Measurements from ENCODE around the gene CD7.
A peak's percentile ranks its signal among the peaks of the same experiment; 100 is the strongest.
"Not testable (repeated sequence)": the region's sequence is repeated elsewhere in the genome, so short reads cannot be mapped to it uniquely, and the experiment has no call there.

Gene CD7

DNA sequence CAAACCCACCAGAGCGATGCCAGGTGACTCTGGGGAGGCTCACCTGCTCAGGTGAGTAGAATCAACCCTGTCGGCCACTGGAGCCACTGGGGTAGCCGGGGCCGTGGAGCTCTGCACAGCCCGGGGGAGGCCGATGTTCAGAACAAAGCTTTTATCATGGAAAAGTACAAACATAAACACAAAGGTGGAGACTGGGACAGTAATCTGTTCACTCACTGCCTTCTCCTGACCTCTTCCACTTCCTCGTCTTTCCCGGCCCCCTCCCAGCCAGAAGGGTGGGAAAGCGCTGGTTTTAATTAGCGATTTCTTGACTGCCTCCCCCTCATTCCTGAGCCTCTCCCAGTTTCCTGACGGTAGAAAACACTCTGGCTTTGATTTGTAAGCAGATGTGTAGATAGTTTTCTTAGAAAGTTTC lies 31.9 kb upstream of the CD7 start:
- Histone ChIP-seq H3K36me3 (ENCODE audit: insufficient read depth, low read length) (no peaks in the 10 kb centered on the region), H3K4me3 (peak overlapping the region; percentile 43), H3K9ac (ENCODE audit: insufficient read length) (peak overlapping the region; percentile 24), H3K9me3 (ENCODE audit: low read depth, low read length) (no peaks in the 10 kb centered on the region), H3K27ac (peak overlapping the region; percentile 43)
- TF ChIP-seq EZH2 (IDR thresholded peaks at IDR 0.05) (no peak), POLR2AphosphoS5 (IDR thresholded peaks at IDR 0.05; ENCODE audit: borderline replicate concordance, low read depth, low read length) (no peak), FOXP2 (optimal IDR thresholded peaks at IDR 0.05; ENCODE audit: control extremely low read depth, extremely low read length, insufficient read depth) (no peak)
- DNase-seq (ENCODE audit: low read depth, low spot score), result no peak

DNA sequence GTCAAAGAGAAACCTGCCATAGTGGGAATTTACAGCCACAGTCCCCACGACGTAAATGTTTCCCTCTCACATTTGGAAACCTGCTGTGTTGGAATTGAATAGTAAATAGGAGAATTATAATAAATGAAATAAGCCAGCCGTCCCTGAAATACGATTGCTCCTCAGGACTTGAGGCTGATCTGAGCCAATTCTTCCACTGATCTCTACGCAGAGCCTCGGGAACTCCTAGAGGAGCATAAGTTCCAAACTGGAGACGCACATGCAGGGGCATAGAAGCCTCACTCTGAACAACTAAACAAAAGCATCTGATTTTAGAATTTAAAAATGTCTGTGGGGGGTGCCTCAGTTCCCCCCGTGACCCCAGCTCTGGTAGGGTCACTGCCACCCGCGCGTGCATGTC lies 31.5 kb upstream of the CD7 start:
- TF ChIP-seq FOXP2 (optimal IDR thresholded peaks at IDR 0.05; ENCODE audit: control extremely low read depth, extremely low read length, insufficient read depth) (no peak), POLR2AphosphoS5 (IDR thresholded peaks at IDR 0.05; ENCODE audit: borderline replicate concordance, low read depth, low read length) (no peak), EZH2 (IDR thresholded peaks at IDR 0.05) (no peak)

GRCh38 chr17:82348434-82348833 lies 31.0 kb upstream of the CD7 start:
- Histone ChIP-seq H3K4me3 (no peak overlapping the region), H3K9me3 (ENCODE audit: low read depth, low read length) (no peaks in the 10 kb centered on the region), H3K27ac (no peak overlapping the region), H3K9ac (ENCODE audit: insufficient read length) (no peak overlapping the region), H3K36me3 (ENCODE audit: insufficient read depth, low read length) (no peaks in the 10 kb centered on the region)
- no peak for DNase-seq (ENCODE audit: low read depth, low spot score)
- TF ChIP-seq EZH2 (IDR thresholded peaks at IDR 0.05) (no peak), POLR2AphosphoS5 (IDR thresholded peaks at IDR 0.05; ENCODE audit: borderline replicate concordance, low read depth, low read length) (no peak), FOXP2 (optimal IDR thresholded peaks at IDR 0.05; ENCODE audit: control extremely low read depth, extremely low read length, insufficient read depth) (no peak)

More for the DNA sequence above, 31.5 kb upstream of the CD7 start:
- no peak overlapping the region for H3K27ac ChIP-seq
- no peak for DNase-seq (ENCODE audit: low read depth, low spot score)
- no peaks in the 10 kb centered on the region for H3K9me3 ChIP-seq (ENCODE audit: low read depth, low read length)
- no peak overlapping the region for H3K9ac ChIP-seq (ENCODE audit: insufficient read length)
- H3K4me3 ChIP-seq, result peak overlapping the region; percentile 43
- H3K36me3 ChIP-seq (ENCODE audit: insufficient read depth, low read length), result no peaks in the 10 kb centered on the region

GRCh38 chr17:82347994-82348393 lies 30.6 kb upstream of the CD7 start:
- not testable (repeated sequence) for H3K27ac ChIP-seq; H3K9ac ChIP-seq (ENCODE audit: insufficient read length); H3K9me3 ChIP-seq (ENCODE audit: low read depth, low read length); H3K4me3 ChIP-seq; DNase-seq (ENCODE audit: low read depth, low spot score); H3K36me3 ChIP-seq (ENCODE audit: insufficient read depth, low read length)

- no peak for DNase-seq (ENCODE audit: low read depth, low spot score)
- H3K4me3 ChIP-seq, result no peak overlapping the region
- no peak overlapping the region for H3K27ac ChIP-seq
- no peak overlapping the region for H3K9ac ChIP-seq (ENCODE audit: insufficient read length)
- H3K36me3 ChIP-seq (ENCODE audit: insufficient read depth, low read length), result no peaks in the 10 kb centered on the region
- H3K9me3 ChIP-seq (ENCODE audit: low read depth, low read length), result no peaks in the 10 kb centered on the region
- TF ChIP-seq FOXP2 (optimal IDR thresholded peaks at IDR 0.05; ENCODE audit: control extremely low read depth, extremely low read length, insufficient read depth) (no peak), POLR2AphosphoS5 (IDR thresholded peaks at IDR 0.05; ENCODE audit: borderline replicate concordance, low read depth, low read length) (no peak), EZH2 (IDR thresholded peaks at IDR 0.05) (no peak)
These were observed 29.2 kb upstream of the CD7 start for GRCh38 chr17:82346342-82347300.

DNA sequence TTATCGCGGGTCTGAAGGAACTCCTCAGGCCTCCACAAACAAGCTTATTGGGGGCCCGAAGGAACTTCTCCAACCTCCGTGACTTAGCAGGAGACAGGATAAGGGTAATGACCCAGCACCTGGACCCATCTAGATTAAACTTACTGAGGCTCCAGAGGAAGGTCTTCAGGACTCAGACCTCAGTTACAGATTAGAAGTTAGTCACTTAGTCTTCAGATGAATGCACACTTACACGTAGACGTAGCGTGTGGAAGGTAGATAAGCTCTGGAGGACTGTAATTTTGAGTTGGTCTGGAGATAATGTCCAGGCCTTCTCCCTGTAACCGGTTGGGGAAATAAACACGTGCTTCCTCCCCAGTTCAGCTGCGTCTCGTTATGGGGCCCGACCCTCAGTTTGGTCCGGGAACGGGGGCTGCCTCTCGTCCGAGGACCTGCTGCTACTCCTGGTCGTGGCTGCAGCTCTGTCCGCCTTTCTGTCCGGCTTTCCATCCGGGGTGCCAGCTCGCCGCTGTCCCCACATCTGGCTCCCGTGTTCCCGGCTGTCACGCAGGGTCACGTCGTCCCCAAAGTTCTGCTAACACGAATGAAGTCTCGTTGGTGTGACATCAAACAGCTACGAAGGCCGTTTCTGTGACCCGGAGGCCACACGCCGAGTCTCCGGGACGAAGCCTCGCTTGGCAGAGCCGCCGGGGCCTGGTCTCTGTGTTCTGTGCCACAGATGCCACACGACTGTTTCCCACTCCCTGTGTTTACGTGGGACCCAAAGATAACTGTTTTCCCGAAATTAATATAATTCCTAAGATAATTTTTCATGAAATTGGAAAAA lies 28.0 kb upstream of the CD7 start:
- no peaks in the 10 kb centered on the region for H3K9me3 ChIP-seq (ENCODE audit: low read depth, low read length)
- TF ChIP-seq EZH2 (IDR thresholded peaks at IDR 0.05) (no peak), FOXP2 (optimal IDR thresholded peaks at IDR 0.05; ENCODE audit: control extremely low read depth, extremely low read length, insufficient read depth) (no peak), POLR2AphosphoS5 (IDR thresholded peaks at IDR 0.05; ENCODE audit: borderline replicate concordance, low read depth, low read length) (no peak)
- no peak overlapping the region for H3K9ac ChIP-seq (ENCODE audit: insufficient read length)
- no peak overlapping the region for H3K4me3 ChIP-seq
- H3K27ac ChIP-seq, result 0 out of 2 replicates have a peak overlapping the region, but pooled peaks have one; percentile 16
- no peaks in the 10 kb centered on the region for H3K36me3 ChIP-seq (ENCODE audit: insufficient read depth, low read length)
- DNase-seq (ENCODE audit: low read depth, low spot score), result no peak

DNA sequence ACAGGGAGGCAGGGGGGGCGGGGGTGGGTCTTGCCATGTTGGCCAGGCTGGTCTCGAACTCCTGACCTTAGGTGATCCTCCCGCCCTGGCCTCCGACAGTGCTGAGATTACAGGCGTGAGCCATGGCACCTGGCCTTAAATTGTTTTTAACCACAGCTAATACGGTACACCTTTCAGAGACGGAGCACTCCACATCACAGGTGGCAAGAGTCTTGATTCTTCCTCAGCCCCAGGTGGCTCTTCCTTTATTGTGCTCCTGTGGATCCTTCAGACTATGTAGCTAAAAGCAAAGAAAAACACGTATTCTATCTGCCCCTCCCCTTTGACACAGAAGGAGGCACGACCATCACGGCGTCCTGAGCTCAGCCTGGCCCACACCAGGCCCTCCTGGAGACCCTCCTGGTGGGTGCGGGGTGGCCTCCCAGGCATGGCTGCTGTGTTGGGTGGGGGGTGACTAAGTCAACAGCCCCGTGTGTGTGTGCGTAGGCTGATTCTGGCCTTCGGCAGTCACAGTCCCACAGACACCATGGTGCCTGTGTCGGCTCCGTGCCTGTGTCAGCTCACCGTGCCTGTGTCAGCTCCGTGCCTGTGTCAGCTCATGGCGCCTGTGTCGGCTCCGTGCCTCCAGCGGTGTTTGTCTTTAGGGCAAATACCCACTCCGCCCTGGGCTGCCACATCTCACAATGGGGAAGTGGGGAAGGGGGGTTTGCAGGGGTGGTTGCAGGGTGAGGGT lies 26.9 kb upstream of the CD7 start:
- H3K27ac ChIP-seq, result no peak overlapping the region
- H3K9ac ChIP-seq (ENCODE audit: insufficient read length), result no peak overlapping the region
- H3K4me3 ChIP-seq, result no peak overlapping the region
- H3K36me3 ChIP-seq (ENCODE audit: insufficient read depth, low read length), result no peaks in the 10 kb centered on the region
- no peak for DNase-seq (ENCODE audit: low read depth, low spot score)
- no peaks in the 10 kb centered on the region for H3K9me3 ChIP-seq (ENCODE audit: low read depth, low read length)
- TF ChIP-seq POLR2AphosphoS5 (IDR thresholded peaks at IDR 0.05; ENCODE audit: borderline replicate concordance, low read depth, low read length) (no peak), EZH2 (IDR thresholded peaks at IDR 0.05) (no peak), FOXP2 (optimal IDR thresholded peaks at IDR 0.05; ENCODE audit: control extremely low read depth, extremely low read length, insufficient read depth) (no peak)

- H3K9ac ChIP-seq (ENCODE audit: insufficient read length), result no peak overlapping the region
- TF ChIP-seq POLR2AphosphoS5 (IDR thresholded peaks at IDR 0.05; ENCODE audit: borderline replicate concordance, low read depth, low read length) (no peak), FOXP2 (optimal IDR thresholded peaks at IDR 0.05; ENCODE audit: control extremely low read depth, extremely low read length, insufficient read depth) (no peak), EZH2 (IDR thresholded peaks at IDR 0.05) (no peak)
- no peak overlapping the region for H3K27ac ChIP-seq
- H3K4me3 ChIP-seq, result no peak overlapping the region
- no peak for DNase-seq (ENCODE audit: low read depth, low spot score)
- no peaks in the 10 kb centered on the region for H3K9me3 ChIP-seq (ENCODE audit: low read depth, low read length)
- no peaks in the 10 kb centered on the region for H3K36me3 ChIP-seq (ENCODE audit: insufficient read depth, low read length)
These were observed 26.2 kb upstream of the CD7 start for GRCh38 chr17:82343560-82343959.

All from SK-N-MC (cell line).